ENCODE data around the gene GFOD2. TPM values are rescaled to one million over a fixed set of nuclear protein-coding genes. Genes with fewer than 3 reads are reported as not detected.

The GFOD2 gene
- total and polyA plus RNA-seq, 8 donors = 7.6 to 87.5 (median 12.9) TPM

DNA sequence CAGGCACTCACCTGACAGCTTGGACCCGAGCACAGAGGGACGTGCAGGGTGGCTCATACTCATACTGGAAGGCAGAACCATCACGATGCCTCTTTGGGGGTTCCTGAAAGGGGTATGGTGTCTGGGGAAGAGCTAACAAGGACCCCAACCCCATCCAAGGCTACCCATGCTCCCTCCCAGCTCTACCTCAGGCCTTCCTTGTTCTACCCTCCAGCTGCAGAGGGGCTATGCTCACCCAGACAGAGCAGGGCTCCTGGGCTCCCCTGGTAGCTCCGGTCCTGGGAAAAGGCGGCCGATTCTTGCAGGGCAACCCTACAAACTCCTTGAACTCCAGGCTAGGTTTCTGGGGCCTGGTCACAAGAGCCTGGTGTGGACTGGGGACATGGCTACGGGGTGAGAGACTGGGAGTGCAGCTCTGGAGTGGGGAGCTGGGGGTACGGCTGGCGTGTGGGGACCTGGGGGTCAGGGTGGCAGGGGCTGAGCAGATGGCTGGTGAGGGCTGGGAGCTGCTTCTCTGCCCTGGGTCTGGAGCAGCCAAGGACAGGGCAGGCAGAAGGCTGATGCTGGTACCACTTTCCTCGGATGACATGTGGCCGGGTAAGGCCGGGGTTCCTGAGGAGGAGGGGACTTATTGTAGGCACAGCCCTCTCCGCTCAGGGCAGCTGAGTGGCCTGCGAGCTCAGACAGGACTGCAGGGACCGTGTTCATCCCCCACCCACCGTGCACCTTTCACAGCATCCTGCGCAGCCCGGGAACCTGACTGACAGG, 61.2 kb downstream of the GFOD2 start:
- intact Hi-C loops (cut with DNase I; ENCODE audit: low total_unique reads) = no loop called here
- H3K4me1 ChIP-seq = peaks cover 29 to 39% (median 38%) of the 10 kb centered on the region in 4 donors
- no peak for DNase-seq
- H3K27ac ChIP-seq = no peak overlapping the region
- peaks cover 2 to 30% (median 26%) of the 10 kb centered on the region in 4 donors for H3K36me3 ChIP-seq
- TF ChIP-seq POLR2A (IDR thresholded peaks at IDR 0.05) (no peak), POLR2AphosphoS5 (IDR thresholded peaks at IDR 0.05) (no peak), EP300 (IDR thresholded peaks at IDR 0.05) (no peak)
- TF ChIP-seq, protein P1, sequence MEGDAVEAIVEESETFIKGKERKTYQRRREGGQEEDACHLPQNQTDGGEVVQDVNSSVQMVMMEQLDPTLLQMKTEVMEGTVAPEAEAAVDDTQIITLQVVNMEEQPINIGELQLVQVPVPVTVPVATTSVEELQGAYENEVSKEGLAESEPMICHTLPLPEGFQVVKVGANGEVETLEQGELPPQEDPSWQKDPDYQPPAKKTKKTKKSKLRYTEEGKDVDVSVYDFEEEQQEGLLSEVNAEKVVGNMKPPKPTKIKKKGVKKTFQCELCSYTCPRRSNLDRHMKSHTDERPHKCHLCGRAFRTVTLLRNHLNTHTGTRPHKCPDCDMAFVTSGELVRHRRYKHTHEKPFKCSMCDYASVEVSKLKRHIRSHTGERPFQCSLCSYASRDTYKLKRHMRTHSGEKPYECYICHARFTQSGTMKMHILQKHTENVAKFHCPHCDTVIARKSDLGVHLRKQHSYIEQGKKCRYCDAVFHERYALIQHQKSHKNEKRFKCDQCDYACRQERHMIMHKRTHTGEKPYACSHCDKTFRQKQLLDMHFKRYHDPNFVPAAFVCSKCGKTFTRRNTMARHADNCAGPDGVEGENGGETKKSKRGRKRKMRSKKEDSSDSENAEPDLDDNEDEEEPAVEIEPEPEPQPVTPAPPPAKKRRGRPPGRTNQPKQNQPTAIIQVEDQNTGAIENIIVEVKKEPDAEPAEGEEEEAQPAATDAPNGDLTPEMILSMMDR (IDR thresholded peaks at IDR 0.05) = no peak
- H3K27me3 ChIP-seq = peaks cover 10 to 25% (median 20%) of the 10 kb centered on the region in 3 donors
- 89 to 96% (median 96%) methylated on average over 15 to 18 of the region's 18 CpGs for WGBS, 5 donors
- H3K4me3 ChIP-seq = no peak overlapping the region
- H3K9me3 ChIP-seq = no peaks in the 10 kb centered on the region

DNA sequence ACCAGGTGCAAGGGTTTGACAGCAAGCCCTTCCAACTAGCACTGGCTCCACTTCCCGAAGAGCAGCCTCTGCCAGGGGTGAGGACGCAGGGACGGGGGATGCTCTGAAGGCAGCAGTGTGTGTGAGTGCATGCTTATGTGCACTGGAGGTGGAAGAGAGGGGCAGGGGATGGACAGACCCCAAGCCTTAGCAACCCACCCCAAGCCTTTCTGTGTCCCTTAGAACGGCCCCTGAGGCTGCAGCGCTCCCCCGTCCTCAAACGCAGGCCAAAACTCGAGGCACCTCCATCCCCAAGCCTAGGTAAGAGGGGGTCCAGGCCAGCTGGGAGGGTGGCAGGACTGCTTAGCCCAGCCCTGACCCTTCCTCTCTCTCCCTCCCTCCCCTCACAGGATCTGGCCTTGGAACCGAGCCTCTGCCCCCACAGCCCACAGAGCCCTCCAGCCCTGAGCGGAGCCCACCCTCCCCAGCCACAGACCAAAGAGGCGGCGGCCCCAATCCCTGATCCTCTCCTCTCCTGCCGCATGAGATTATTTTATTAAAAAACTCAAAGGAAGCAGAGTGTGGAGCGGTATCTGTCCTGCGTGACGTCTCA, 62.0 kb downstream of the GFOD2 start:
- TF ChIP-seq POLR2A (IDR thresholded peaks at IDR 0.05) (no peak), POLR2AphosphoS5 (IDR thresholded peaks at IDR 0.05) (no peak), EP300 (IDR thresholded peaks at IDR 0.05) (no peak)
- TF ChIP-seq, protein P1 (IDR thresholded peaks at IDR 0.05) = no peak
- intact Hi-C loops (cut with DNase I; ENCODE audit: low total_unique reads) = no loop called here
- H3K27me3 ChIP-seq = peaks cover 10 to 33% (median 28%) of the 10 kb centered on the region in 3 donors
- no peak overlapping the region for H3K4me3 ChIP-seq
- H3K36me3 ChIP-seq = peaks cover 0 to 23% (median 22%) of the 10 kb centered on the region in 4 donors
- peaks cover 34 to 46% (median 45%) of the 10 kb centered on the region in 4 donors for H3K4me1 ChIP-seq
- no peaks in the 10 kb centered on the region for H3K9me3 ChIP-seq
- no peak overlapping the region for H3K27ac ChIP-seq
- WGBS, 5 donors = 93 to 94% (median 94%) methylated on average over 16 of the region's 16 CpGs
- no peak for DNase-seq

DNA sequence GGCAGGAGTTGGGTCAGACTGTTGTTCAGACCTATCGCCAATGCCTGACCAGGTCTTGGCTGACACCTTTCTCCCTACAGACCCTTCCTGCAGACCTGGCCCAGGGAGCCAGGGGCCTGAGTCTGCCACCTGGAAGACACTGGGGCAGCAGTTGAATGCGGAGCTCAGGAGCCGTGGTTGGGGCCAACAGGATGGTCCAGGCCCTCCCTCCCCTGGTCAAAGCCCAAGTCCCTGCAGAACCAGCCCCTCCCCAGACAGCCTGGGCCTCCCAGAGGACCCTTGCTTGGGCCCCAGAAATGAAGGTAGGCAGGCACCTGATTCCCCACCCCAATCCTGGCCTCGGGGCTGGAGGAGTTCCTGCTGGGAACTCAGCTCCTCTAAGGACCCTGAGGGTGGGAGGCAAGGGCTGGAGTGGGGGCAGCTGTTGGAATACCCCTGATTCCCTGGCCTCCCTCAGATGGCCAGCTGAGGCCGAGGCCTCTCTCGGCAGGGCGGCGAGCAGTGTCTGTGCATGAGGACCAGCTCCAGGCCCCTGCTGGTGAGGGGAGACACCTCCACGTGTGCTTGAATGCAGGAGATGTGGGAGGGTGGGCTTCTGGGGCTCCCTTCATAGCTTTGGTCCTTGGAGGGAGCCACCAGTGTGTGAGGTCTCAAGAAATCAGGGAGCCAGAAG, 62.6 kb downstream of the GFOD2 start:
- TF ChIP-seq EP300 (IDR thresholded peaks at IDR 0.05) (no peak), POLR2A (IDR thresholded peaks at IDR 0.05) (no peak), POLR2AphosphoS5 (IDR thresholded peaks at IDR 0.05) (no peak)
- TF ChIP-seq, protein P1 (IDR thresholded peaks at IDR 0.05) = no peak
- WGBS, 5 donors = 81 to 88% (median 85%) methylated on average over 7 to 9 of the region's 9 CpGs
- Histone ChIP-seq H3K27me3 (peaks cover 10 to 40% (median 35%) of the 10 kb centered on the region in 3 donors), H3K4me1 (peaks cover 30 to 42% (median 41%) of the 10 kb centered on the region in 4 donors), H3K4me3 (no peak overlapping the region), H3K36me3 (peaks cover 0 to 23% (median 21%) of the 10 kb centered on the region in 4 donors), H3K9me3 (no peaks in the 10 kb centered on the region), H3K27ac (no peak overlapping the region)
- DNase-seq = no peak
- intact Hi-C loops (cut with DNase I; ENCODE audit: low total_unique reads) = no loop called here

DNA sequence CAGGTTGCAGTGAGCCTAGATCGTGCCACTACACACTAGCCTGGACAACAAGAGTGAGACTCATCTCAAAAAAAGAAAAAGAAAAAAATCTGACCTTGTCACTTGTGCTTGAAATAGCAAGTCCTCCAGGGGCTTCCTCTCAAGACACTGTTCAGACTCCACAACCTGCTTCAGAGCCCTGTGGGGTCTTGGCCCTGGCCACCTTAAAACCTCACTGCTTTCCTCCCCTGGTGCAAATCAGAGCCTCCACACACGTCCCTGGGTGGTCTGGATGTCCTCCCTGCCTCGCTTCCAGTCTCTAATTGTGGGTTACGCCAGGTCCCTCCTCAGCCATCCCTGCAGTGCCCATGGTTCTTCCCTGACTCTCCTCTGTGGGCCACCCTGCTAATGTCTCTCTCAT, 63.8 kb downstream of the GFOD2 start:
- H3K36me3 ChIP-seq = peaks cover 0 to 23% (median 21%) of the 10 kb centered on the region in 4 donors
- no peak overlapping the region for H3K4me3 ChIP-seq
- TF ChIP-seq POLR2AphosphoS5 (IDR thresholded peaks at IDR 0.05) = no peak
- TF ChIP-seq EP300 (IDR thresholded peaks at IDR 0.05) = no peak
- TF ChIP-seq, protein P1 (IDR thresholded peaks at IDR 0.05) = no peak
- TF ChIP-seq POLR2A (IDR thresholded peaks at IDR 0.05) = no peak
- intact Hi-C loops (cut with DNase I; ENCODE audit: low total_unique reads) = no loop called here
- no peak overlapping the region for H3K27ac ChIP-seq
- peaks cover 10 to 51% (median 39%) of the 10 kb centered on the region in 3 donors for H3K27me3 ChIP-seq
- H3K4me1 ChIP-seq = peaks cover 24 to 36% (median 33%) of the 10 kb centered on the region in 4 donors
- no peak for DNase-seq
- WGBS, 5 donors = 62 to 79% (median 73%) methylated on average over 4 of the region's 4 CpGs
- H3K9me3 ChIP-seq = no peaks in the 10 kb centered on the region
